ENCODE measurements around the gene STK32B. TPM values are rescaled to one million over a fixed set of nuclear protein-coding genes. Genes with fewer than 3 reads are reported as not detected.

The STK32B gene
- total and polyA plus RNA-seq, 9 of the 15 experiments (the other 6 are each of a cell fraction or from before 2014, with no cell fraction given), result 0.03 to 0.20 (median 0.07) TPM; not detected in 2

GRCh38 chr4:5460106-5460801, 409.0 kb downstream of the STK32B start (continued):
- TF ChIP-seq RAD21 (CRISPR knock-in tag; conservative IDR thresholded peaks at IDR 0.05 in 1 of 2, IDR thresholded peaks at IDR 0.05 in 1 of 2), result peak; percentile 41 to 57

DNA sequence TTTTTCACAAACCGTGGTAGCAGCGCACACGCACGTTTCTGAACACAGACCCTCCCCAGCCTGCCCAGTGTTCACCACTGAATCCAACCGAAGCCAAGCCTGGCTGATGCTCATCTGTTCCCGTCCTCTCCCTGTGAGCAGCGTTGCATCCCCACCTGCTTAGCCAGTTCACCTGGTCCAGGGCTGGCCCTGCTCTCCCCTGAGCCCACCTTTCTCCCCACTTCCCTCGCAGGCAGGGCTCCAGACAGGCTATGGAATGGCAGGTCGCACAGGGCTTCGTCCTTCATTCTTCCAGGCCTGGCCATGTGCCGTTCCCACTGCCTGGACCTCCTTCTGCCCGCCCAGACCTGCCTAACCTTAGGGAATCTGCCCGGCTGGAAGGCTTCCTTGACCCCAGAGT, 410.2 kb downstream of the STK32B start:
- ATAC-seq, result no peak
- no peak overlapping the region for H2AFZ ChIP-seq (ENCODE audit: low read depth, low read length)
- intact Hi-C loops (cut with micrococcal nuclease) (no loop called here), in situ Hi-C loops (cut with MboI) (no loop called here)
- H3K4me3 ChIP-seq, result no peak overlapping the region
- H3K27me3 ChIP-seq (ENCODE audit: control insufficient read depth in 2 of 2, insufficient read depth in 2 of 2, low read length in 2 of 2), result peaks cover 4 to 42% of the 10 kb centered on the region in 2 experiments; a peak in 4 of 5 replicates
- no peak overlapping the region for H3K9ac ChIP-seq (ENCODE audit: insufficient read depth in 1 of 2, low read depth in 2 of 2, low read length in 2 of 2)
- H3K9me1 ChIP-seq (ENCODE audit: control insufficient read depth, insufficient read depth, low read length), result no peaks in the 10 kb centered on the region
- FAIRE-seq, result no peak
- H3K9me3 ChIP-seq (replicated peaks; ENCODE audit: control insufficient read depth, insufficient read depth, low read depth, low read length), result no peaks in the 10 kb centered on the region
- H3K4me2 ChIP-seq (ENCODE audit: insufficient read depth, low read length), result no peak overlapping the region
- no peaks in the 10 kb centered on the region for H3K36me3 ChIP-seq (ENCODE audit: control insufficient read depth, insufficient read depth, low read length)
- H3K79me2 ChIP-seq (ENCODE audit: control insufficient read depth, insufficient read depth, low read length), result no peaks in the 10 kb centered on the region
- TF ChIP-seq AFF1 (IDR thresholded peaks at IDR 0.05; ENCODE audit: low read depth in 1 of 2, partially characterized antibody in 2 of 2) (no peak), MTA3 (IDR thresholded peaks at IDR 0.05; ENCODE audit: borderline replicate concordance) (no peak), SMAD3 (CRISPR knock-in tag; conservative IDR thresholded peaks at IDR 0.05) (no peak), ZFP1 (CRISPR knock-in tag; IDR thresholded peaks at IDR 0.05) (no peak), MEF2D (tag; conservative IDR thresholded peaks at IDR 0.05; ENCODE audit: low read depth) (no peak), KAT8 (IDR thresholded peaks at IDR 0.05; ENCODE audit: low read depth) (no peak), ADNP (tag; IDR thresholded peaks at IDR 0.05) (no peak)
- no TSS peak for BruUV-seq (replicated peaks)
- ChIA-PET POLR2A (interaction anchor here (0.8 kb wide), 1 partner anchor 83 kb away, joined by 3 read pairs; no protein-coding TSS in a partner anchor), CTCF (ENCODE audit: low intra/inter-chr PET ratio) (no interaction called here)
- peaks cover 9% of the 10 kb centered on the region for H4K20me1 ChIP-seq (replicated peaks; ENCODE audit: control insufficient read depth, insufficient read depth, low read length)
- DNase-seq (ENCODE audit: extremely low read depth in 1 of 4, low spot score in 3 of 4), result no peak
- no peaks in the 10 kb centered on the region; a peak in 1 of 5 replicates for H3K4me1 ChIP-seq (replicated peaks in 1 of 2; ENCODE audit: control insufficient read depth in 2 of 2, insufficient read depth in 2 of 2, low read length in 2 of 2)
- WGBS (ENCODE audit: insufficient coverage, low coverage, missing lambda C conversion rate), result under 1% methylated on average over 13 of the region's 13 CpGs
- H3K27ac ChIP-seq (ENCODE audit: extremely low read depth, low read depth, low read length), result no peak overlapping the region
